A549 (cell line): Measurements from ENCODE around the gene SFTPB. TPM values are rescaled to one million over a fixed set of nuclear protein-coding genes. Genes with fewer than 3 reads are reported as not detected.

Source experiments
- ATAC-seq, 2 experiments: fragments of 200-7000 bp in 1 of 2; fragments of >200 bp in 1 of 2; cut with Nextera tagmentation in 1 of 2; cut with Tn5 transposase in 1 of 2; 3 replicates each; pipeline versions ENCODE4 v1.8.0 to v1.9.1; 2018 to 2020; ENCODE audit warnings: mild to moderate bottlenecking in 1 of 2, moderate library complexity in 1 of 2
- CTCF ChIA-PET: fragments of 300-600 bp; sonication (Branson Sonifier 250); formaldehyde crosslinking; extraction: SDS; loops from one replicate; lab custom pipeline; 2021; ENCODE audit warnings: antibody characterized with exemption, inconsistent platforms; lab: Yijun Ruan, JAX
- POLR2A ChIA-PET: fragments of 350-600 bp; formaldehyde crosslinking; extraction: SDS; loops from one replicate; lab custom pipeline; 2021; ENCODE audit warnings: antibody characterized with exemption, inconsistent platforms; lab: Yijun Ruan, JAX
- DNase-seq, 2 experiments: peaks; one replicate each; pipeline versions ENCODE4 v3.0.0 to v3.0.0-alpha.2; 2011 to 2016; ENCODE audit warnings: low read depth in 1 of 2, low spot score in 1 of 2
- FAIRE-seq: peaks from 2 replicates; lab custom pipeline; 2011; peaks lifted over from hg19 to GRCh38; lab: Jason Lieb, UNC
- H3K27ac ChIP-seq, 2 experiments: fragments of >200 bp; sonication (Bioruptor Twin); formaldehyde crosslinking; 3 replicates each; pipeline ENCODE4 v1.5.1; 2016 to 2017
- H3K4me1 ChIP-seq: fragments of >200 bp; sonication (Bioruptor Twin); formaldehyde crosslinking; 3 replicates; pipeline ENCODE4 v1.6.1; 2016
- H3K4me2 ChIP-seq: fragments of >200 bp; sonication (Bioruptor Twin); formaldehyde crosslinking; 3 replicates; pipeline ENCODE4 v1.6.1; 2016
- H3K4me3 ChIP-seq: fragments of >200 bp; sonication (Bioruptor Twin); formaldehyde crosslinking; 3 replicates; pipeline ENCODE4 v1.5.1; 2016
- H3K9me3 ChIP-seq: fragments of >200 bp; sonication (Bioruptor Twin); formaldehyde crosslinking; 3 replicates; pipeline ENCODE4 v1.6.1; 2016
- EHF ChIP-seq: fragments of 250-450 bp; sonication (Bioruptor Pico); IDR thresholded peaks from 2 replicates; pipeline ENCODE4 v1.5.0; 2020; ENCODE audit warnings: mild to moderate bottlenecking
- EHMT2 ChIP-seq: fragments of 200-600 bp; sonication (generic); IDR thresholded peaks from 2 replicates; pipeline ENCODE4 v1.6.1; 2016; ENCODE audit warnings: antibody characterized with exemption, low read depth, mild to moderate bottlenecking, moderate library complexity
- FOSB ChIP-seq: fragments of 250-450 bp; sonication (Bioruptor Pico); IDR thresholded peaks from 2 replicates; pipeline ENCODE4 v1.5.0; 2020; ENCODE audit warnings: mild to moderate bottlenecking, moderate library complexity
- FOSL2 ChIP-seq, 2 experiments: fragments of 450-650 bp in 1 of 2; fragments of >200 bp in 1 of 2; sonication (Bioruptor Twin) in 1 of 2; formaldehyde crosslinking; IDR thresholded peaks; 2 replicates each; pipeline versions ENCODE4 v1.5.0 to v1.6.1; 2016 to 2020; ENCODE audit warnings: mild to moderate bottlenecking in 1 of 2, moderate library complexity in 1 of 2
- KDM1A ChIP-seq: fragments of 200-600 bp; sonication (generic); IDR thresholded peaks from 2 replicates; pipeline ENCODE4 v1.6.1; 2016; ENCODE audit warnings: low read depth, mild to moderate bottlenecking
- KDM5A ChIP-seq: fragments of 200-600 bp; sonication (generic); IDR thresholded peaks from 2 replicates; pipeline ENCODE4 v1.6.1; 2016; ENCODE audit warnings: antibody characterized with exemption, mild to moderate bottlenecking
- MAFK ChIP-seq: fragments of 450-650 bp; IDR thresholded peaks from 2 replicates; pipeline ENCODE4 v1.6.1; 2014; ENCODE audit not compliant: partially characterized antibody
- MAX ChIP-seq: IDR thresholded peaks from 2 replicates; pipeline ENCODE4 v1.6.1; 2012
- MYC ChIP-seq: IDR thresholded peaks from 2 replicates; pipeline ENCODE4 v1.6.1; 2012; ENCODE audit warnings: mild to moderate bottlenecking, inconsistent platforms, low read length, improper control_type of control experiment, borderline replicate concordance
- NFE2L2 ChIP-seq: fragments of 150-350 bp; conservative IDR thresholded peaks from 2 replicates; pipeline ENCODE4 v1.6.1; 2014; ENCODE audit warnings: low read length
- NPAS2 ChIP-seq: fragments of 250-450 bp; sonication (Bioruptor Pico); IDR thresholded peaks from 2 replicates; pipeline ENCODE4 v1.8.0; 2022; ENCODE audit warnings: mild to moderate bottlenecking, moderate library complexity, borderline replicate concordance
- NR3C1 ChIP-seq: fragments of >200 bp; sonication (Bioruptor Twin); formaldehyde crosslinking; IDR thresholded peaks from 3 replicates; pipeline ENCODE4 v1.6.1; 2017
- PHF8 ChIP-seq: fragments of 200-600 bp; sonication (generic); IDR thresholded peaks from 2 replicates; pipeline ENCODE4 v1.6.1; 2016; ENCODE audit warnings: low read depth, mild to moderate bottlenecking, antibody characterized with exemption, moderate library complexity, borderline replicate concordance
- POLR2AphosphoS2 ChIP-seq: conservative IDR thresholded peaks from 2 replicates; pipeline ENCODE4 v1.6.1; 2012; ENCODE audit warnings: low read length, improper control_type of control experiment, inconsistent platforms
- RAD21 ChIP-seq, 2 experiments: fragments of >200 bp in 1 of 2; sonication (Bioruptor Twin) in 1 of 2; formaldehyde crosslinking in 1 of 2; IDR thresholded peaks in 1 of 2; conservative IDR thresholded peaks in 1 of 2; 2 replicates in 1 of 2; 3 replicates in 1 of 2; pipeline ENCODE4 v1.6.1; 2012 to 2018; ENCODE audit warnings: inconsistent platforms in 1 of 2
- SMC3 ChIP-seq: fragments of >200 bp; sonication (Bioruptor Twin); formaldehyde crosslinking; IDR thresholded peaks from 3 replicates; pipeline ENCODE4 v1.6.1; 2018; ENCODE audit warnings: inconsistent platforms
- ZC3H11A ChIP-seq: fragments of 450-650 bp; IDR thresholded peaks from 2 replicates; pipeline ENCODE4 v1.6.1; 2014; ENCODE audit warnings: antibody characterized with exemption, mild to moderate bottlenecking
- ZFP36 ChIP-seq: fragments of 450-650 bp; IDR thresholded peaks from 2 replicates; pipeline ENCODE4 v1.6.1; 2014; ENCODE audit warnings: borderline replicate concordance; ENCODE audit not compliant: partially characterized antibody
- ZNF302 ChIP-seq: fragments of 250-450 bp; sonication (Bioruptor Pico); IDR thresholded peaks from 2 replicates; pipeline ENCODE4 v1.9.0; 2021; ENCODE audit warnings: inconsistent platforms, mild to moderate bottlenecking, moderate library complexity
- WGBS: methylation state at CpG from one replicate; pipeline ENCODE4 v1.1.6; 2017; ENCODE audit errors: missing lambda C conversion rate; 5-methylcytosine and 5-hydroxymethylcytosine counted together
- polyA plus RNA-seq, 4 experiments: library from polyadenylated mRNA; depleted of rRNA in 3 of 4; stranded (reverse); fragments of >200 nt; fragmentation: RNase III in 1 of 4; extraction: RNeasy Plus Mini Kit Qiagen cat#74134 plus additional on column Dnase treatment in 1 of 4; gene quantifications; 2 replicates in 3 of 4; 3 replicates in 1 of 4; pipeline ENCODE4 v1.2.3, GENCODE V29; 2011 to 2017
- TF ChIP-seq, protein P1 (sequence below): fragments of >200 bp; sonication (Bioruptor Twin); formaldehyde crosslinking; IDR thresholded peaks from 3 replicates; pipeline ENCODE4 v1.5.1; 2016

SFTPB gene
- polyA plus RNA-seq, 2 of the 4 experiments (the other 2 are of a cell fraction), result not detected

GRCh38 chr2:85680707-85681371, 12.8 kb upstream of the SFTPB start:
- 68% methylated on average over 2 of the region's 2 CpGs for WGBS
- H3K9me3 ChIP-seq, result no peaks in the 10 kb centered on the region
- POLR2A ChIA-PET, result no interaction called here
- peak overlapping the region; percentile 62 to 66 for H3K27ac ChIP-seq
- peaks cover 26% of the 10 kb centered on the region for H3K4me1 ChIP-seq
- peak overlapping the region; percentile 57 for H3K4me2 ChIP-seq
- H3K4me3 ChIP-seq, result no peak overlapping the region
- DNase-seq, result no peak
- CTCF ChIA-PET, result interaction anchor here (0.6 to 10.2 kb wide), 16 partner anchors 12 to 133 kb away, joined by 3 to 228 read pairs (median 21); partner anchors contain the start of genes GNLY and SFTPB
- TF ChIP-seq ZC3H11A, result no peak
- no peak for TF ChIP-seq NPAS2 (CRISPR knock-in tag)
- TF ChIP-seq NFE2L2, result no peak
- no peak for TF ChIP-seq EHF (CRISPR knock-in tag)
- no peak for TF ChIP-seq EHMT2
- TF ChIP-seq, all 56 proteins: peak for 0
- no peak for FAIRE-seq
- no peak for ATAC-seq

DNA sequence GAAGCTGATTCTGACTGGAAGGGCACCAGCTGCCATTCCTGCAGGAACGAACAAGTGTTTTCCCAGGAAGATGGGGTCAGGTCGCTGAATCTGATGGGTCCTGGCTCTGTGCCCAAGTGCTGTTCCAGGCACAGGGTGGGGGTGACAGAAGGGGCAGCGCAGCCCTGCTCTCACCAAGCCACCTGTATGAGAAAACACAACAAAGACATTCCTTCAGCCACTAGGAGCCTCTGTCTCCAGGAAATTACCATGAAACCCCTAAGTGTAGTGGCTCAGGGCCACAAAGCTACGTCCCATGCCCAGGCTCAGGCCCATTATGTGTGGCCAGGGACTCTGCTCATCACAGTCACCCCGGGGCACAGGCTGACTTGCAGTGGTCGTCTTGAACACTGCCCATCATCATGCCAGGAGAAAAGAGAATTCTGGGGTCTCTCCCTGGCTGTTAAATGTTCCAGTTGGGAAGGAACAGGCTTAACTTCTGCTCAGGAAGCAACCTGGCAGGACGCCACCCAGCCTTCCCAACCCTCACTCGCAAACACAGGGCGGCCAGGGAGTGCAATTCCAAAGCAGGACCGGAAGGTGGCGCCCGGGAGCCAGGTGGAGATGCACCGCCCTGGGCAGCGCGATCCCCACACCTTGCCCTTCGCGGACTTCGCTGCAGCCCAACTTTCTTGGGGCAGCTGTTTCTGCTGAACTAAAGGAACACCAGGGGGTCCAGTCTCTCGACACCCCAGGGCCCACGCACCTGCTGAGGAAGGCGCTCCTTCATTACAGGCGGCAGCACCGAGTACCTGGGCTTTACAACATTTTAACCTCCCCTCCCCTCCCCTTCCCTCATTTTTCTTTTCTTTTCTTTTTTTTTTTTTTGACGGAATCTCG, 11.0 kb upstream of the SFTPB start:
- Histone ChIP-seq H3K9me3 (no peaks in the 10 kb centered on the region), H3K4me1 (peaks cover 26% of the 10 kb centered on the region), H3K4me2 (peak overlapping the region; percentile 83), H3K4me3 (no peak overlapping the region), H3K27ac (peak overlapping the region; percentile 70 to 73)
- TF ChIP-seq, protein P1, sequence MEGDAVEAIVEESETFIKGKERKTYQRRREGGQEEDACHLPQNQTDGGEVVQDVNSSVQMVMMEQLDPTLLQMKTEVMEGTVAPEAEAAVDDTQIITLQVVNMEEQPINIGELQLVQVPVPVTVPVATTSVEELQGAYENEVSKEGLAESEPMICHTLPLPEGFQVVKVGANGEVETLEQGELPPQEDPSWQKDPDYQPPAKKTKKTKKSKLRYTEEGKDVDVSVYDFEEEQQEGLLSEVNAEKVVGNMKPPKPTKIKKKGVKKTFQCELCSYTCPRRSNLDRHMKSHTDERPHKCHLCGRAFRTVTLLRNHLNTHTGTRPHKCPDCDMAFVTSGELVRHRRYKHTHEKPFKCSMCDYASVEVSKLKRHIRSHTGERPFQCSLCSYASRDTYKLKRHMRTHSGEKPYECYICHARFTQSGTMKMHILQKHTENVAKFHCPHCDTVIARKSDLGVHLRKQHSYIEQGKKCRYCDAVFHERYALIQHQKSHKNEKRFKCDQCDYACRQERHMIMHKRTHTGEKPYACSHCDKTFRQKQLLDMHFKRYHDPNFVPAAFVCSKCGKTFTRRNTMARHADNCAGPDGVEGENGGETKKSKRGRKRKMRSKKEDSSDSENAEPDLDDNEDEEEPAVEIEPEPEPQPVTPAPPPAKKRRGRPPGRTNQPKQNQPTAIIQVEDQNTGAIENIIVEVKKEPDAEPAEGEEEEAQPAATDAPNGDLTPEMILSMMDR, result peak; percentile 94
- TF ChIP-seq RAD21 (conservative IDR thresholded peaks at IDR 0.05 in 1 of 2, IDR thresholded peaks at IDR 0.05 in 1 of 2), result peak; percentile 91 to 97
- peak; percentile 91 for TF ChIP-seq SMC3
- no peak for TF ChIP-seq FOSL2 (IDR thresholded peaks at IDR 0.05)
- no peak for TF ChIP-seq FOSL2 (CRISPR knock-in tag; IDR thresholded peaks at IDR 0.05)
- TF ChIP-seq KDM1A, result no peak
- peak; percentile 38; the same call in 1 of the 2 replicates for TF ChIP-seq MAX
- no peak for TF ChIP-seq ZC3H11A
- POLR2A ChIA-PET, result no interaction called here
- DNase-seq, result peak; percentile 80 to 94
- CTCF ChIA-PET, result interaction anchor here (0.6 to 10.2 kb wide), 43 partner anchors 12 to 407 kb away, joined by 3 to 228 read pairs (median 4); partner anchors contain the start of genes GNLY and SFTPB
- peak; percentile 81 to 97 for ATAC-seq
- 13% methylated on average over 25 of the region's 25 CpGs for WGBS
- no peak for FAIRE-seq

- H3K4me1 ChIP-seq, result peaks cover 26% of the 10 kb centered on the region
- H3K27ac ChIP-seq, result peak overlapping the region; percentile 62 to 70; a peak in 4 of 6 replicates
- POLR2A ChIA-PET, result no interaction called here
- CTCF ChIA-PET, result interaction anchor here (0.6 to 10.2 kb wide), 27 partner anchors 11 to 167 kb away, joined by 3 to 228 read pairs (median 6); partner anchors contain the start of genes GNLY and SFTPB
- 71% methylated on average over 3 of the region's 3 CpGs for WGBS
- no peak for FAIRE-seq
- no peak for DNase-seq
- ATAC-seq, result peak; percentile 4 to 13; a peak in 4 of 6 replicates
- H3K9me3 ChIP-seq, result no peaks in the 10 kb centered on the region
- H3K4me2 ChIP-seq, result no peak overlapping the region
- no peak for TF ChIP-seq KDM5A
- no peak for TF ChIP-seq MYC
- no peak for TF ChIP-seq MAFK
- TF ChIP-seq PHF8, result no peak
- TF ChIP-seq NR3C1, result no peak
- TF ChIP-seq POLR2AphosphoS2, result no peak
- TF ChIP-seq FOSB (CRISPR knock-in tag), result no peak
- no peak for TF ChIP-seq ZFP36
- TF ChIP-seq ZNF302 (CRISPR knock-in tag), result no peak
- TF ChIP-seq NFE2L2, result no peak
- TF ChIP-seq, all 56 proteins: peak for 0
- no peak overlapping the region for H3K4me3 ChIP-seq
Observed at GRCh38 chr2:85678377-85678776, 10.4 kb upstream of the SFTPB start.
